ENCODE results near the gene SSBP2. TPM values are rescaled to one million over a fixed set of nuclear protein-coding genes. Genes with fewer than 3 reads are reported as not detected.

SSBP2 gene
- total RNA-seq, 1 donor from 2014 or later: 149 TPM

DNA sequence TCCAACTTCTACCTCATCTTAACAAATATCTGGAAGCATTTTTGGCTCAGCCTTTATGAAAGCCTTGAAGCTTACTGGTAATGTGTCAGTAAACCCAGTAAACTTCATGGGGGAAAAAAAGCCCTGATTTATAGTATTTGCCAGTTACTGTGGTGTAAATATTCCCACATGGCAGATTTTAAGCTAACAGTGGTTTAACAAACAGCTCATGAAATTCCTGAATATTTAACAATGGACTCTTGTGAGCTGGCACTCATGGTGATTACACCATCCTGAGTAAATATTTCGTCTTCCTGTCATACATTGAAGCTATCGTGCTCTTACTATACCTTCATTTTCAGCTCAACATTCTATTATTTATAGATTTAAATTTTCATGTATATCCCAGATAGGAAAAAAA is 300.0 kb downstream of the SSBP2 start:
- Mint-ChIP-seq H3K9me3 (ENCODE audit: unreplicated experiment) (no peaks in the 10 kb centered on the region), H3K27ac (ENCODE audit: unreplicated experiment) (no peak overlapping the region), H3K36me3 (ENCODE audit: low read depth, unreplicated experiment) (peaks cover 27% of the 10 kb centered on the region), H3K4me3 (ENCODE audit: unreplicated experiment) (no peak overlapping the region), H3K4me1 (ENCODE audit: unreplicated experiment) (peaks cover 2% of the 10 kb centered on the region), H3K27me3 (ENCODE audit: unreplicated experiment) (no peaks in the 10 kb centered on the region)
- no peak for DNase-seq (ENCODE audit: low spot score)
- TF ChIP-seq, protein P1, sequence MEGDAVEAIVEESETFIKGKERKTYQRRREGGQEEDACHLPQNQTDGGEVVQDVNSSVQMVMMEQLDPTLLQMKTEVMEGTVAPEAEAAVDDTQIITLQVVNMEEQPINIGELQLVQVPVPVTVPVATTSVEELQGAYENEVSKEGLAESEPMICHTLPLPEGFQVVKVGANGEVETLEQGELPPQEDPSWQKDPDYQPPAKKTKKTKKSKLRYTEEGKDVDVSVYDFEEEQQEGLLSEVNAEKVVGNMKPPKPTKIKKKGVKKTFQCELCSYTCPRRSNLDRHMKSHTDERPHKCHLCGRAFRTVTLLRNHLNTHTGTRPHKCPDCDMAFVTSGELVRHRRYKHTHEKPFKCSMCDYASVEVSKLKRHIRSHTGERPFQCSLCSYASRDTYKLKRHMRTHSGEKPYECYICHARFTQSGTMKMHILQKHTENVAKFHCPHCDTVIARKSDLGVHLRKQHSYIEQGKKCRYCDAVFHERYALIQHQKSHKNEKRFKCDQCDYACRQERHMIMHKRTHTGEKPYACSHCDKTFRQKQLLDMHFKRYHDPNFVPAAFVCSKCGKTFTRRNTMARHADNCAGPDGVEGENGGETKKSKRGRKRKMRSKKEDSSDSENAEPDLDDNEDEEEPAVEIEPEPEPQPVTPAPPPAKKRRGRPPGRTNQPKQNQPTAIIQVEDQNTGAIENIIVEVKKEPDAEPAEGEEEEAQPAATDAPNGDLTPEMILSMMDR (IDR thresholded peaks at IDR 0.05; ENCODE audit: unreplicated experiment): no peak

DNA sequence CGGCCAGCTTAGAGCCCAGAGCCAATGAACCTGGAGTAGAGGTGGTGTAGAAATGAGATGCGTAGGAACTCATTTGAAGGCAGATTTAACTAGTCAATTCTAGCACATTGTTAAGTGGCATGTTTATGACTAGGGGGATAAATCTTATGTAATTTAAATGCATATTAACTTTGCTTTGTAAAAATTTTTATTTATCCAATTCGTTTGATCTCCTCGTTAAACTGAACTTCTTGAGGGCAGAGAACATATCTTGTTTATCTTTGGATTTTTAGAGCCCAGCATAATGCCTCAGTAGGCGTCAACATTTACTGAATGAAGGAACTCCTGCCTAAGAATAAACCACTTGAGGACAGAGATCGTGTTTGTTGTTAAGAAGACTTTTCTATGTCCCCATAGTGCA is 315.9 kb downstream of the SSBP2 start:
- peaks cover 10% of the 10 kb centered on the region for H3K36me3 Mint-ChIP-seq (ENCODE audit: low read depth, unreplicated experiment)
- TF ChIP-seq, protein P1 (IDR thresholded peaks at IDR 0.05; ENCODE audit: unreplicated experiment): no peak
- no peaks in the 10 kb centered on the region for H3K9me3 Mint-ChIP-seq (ENCODE audit: unreplicated experiment)
- H3K4me1 Mint-ChIP-seq (ENCODE audit: unreplicated experiment): no peaks in the 10 kb centered on the region
- H3K4me3 Mint-ChIP-seq (ENCODE audit: unreplicated experiment): no peak overlapping the region
- no peak for DNase-seq (ENCODE audit: low spot score)
- no peak overlapping the region for H3K27ac Mint-ChIP-seq (ENCODE audit: unreplicated experiment)
- H3K27me3 Mint-ChIP-seq (ENCODE audit: unreplicated experiment): peaks cover 1% of the 10 kb centered on the region

DNA sequence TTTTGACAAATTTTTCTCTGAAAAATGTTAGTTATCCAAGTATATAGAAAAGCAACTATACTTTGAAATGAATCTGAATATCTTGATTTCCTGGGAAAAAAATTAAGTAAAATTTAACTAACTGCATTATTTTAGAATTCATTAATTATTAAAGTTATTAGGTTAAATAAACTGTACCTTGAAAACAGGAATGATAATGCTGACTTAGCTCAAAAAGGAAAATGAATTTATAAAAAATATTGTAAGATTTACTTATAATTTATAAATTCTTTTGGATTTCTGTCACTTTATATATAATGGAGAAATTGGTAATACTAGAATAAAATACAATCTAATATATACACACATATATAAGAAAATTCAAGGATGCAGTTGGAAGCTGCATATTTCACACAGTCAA is 320.9 kb downstream of the SSBP2 start:
- Mint-ChIP-seq H3K9me3 (ENCODE audit: unreplicated experiment) (no peaks in the 10 kb centered on the region), H3K4me1 (ENCODE audit: unreplicated experiment) (no peaks in the 10 kb centered on the region), H3K27me3 (ENCODE audit: unreplicated experiment) (peaks cover 1% of the 10 kb centered on the region), H3K36me3 (ENCODE audit: low read depth, unreplicated experiment) (peaks cover 10% of the 10 kb centered on the region), H3K27ac (ENCODE audit: unreplicated experiment) (no peak overlapping the region), H3K4me3 (ENCODE audit: unreplicated experiment) (no peak overlapping the region)
- no peak for DNase-seq (ENCODE audit: low spot score)
- TF ChIP-seq, protein P1 (IDR thresholded peaks at IDR 0.05; ENCODE audit: unreplicated experiment): no peak

DNA sequence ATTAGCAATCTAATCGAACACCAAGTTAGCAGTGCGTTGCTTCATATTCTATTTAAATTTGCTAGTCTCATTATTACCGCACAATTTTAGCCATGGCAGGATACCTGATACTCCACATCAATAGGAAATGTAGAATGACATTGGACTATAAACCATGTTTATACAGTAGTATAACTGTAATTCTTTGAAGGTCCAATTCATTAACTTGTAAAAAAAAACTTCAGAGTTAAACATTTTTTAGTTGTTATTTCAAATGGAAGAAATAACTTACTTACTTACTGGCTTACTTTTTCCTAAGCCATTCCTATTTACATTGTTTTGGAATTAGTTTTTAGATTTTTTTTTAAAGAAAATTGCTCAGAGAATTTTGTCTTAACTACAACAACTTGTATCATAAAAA is 321.5 kb downstream of the SSBP2 start:
- H3K27me3 Mint-ChIP-seq (ENCODE audit: unreplicated experiment): peaks cover 1% of the 10 kb centered on the region
- no peak overlapping the region for H3K4me3 Mint-ChIP-seq (ENCODE audit: unreplicated experiment)
- no peak overlapping the region for H3K27ac Mint-ChIP-seq (ENCODE audit: unreplicated experiment)
- DNase-seq (ENCODE audit: low spot score): no peak
- no peaks in the 10 kb centered on the region for H3K9me3 Mint-ChIP-seq (ENCODE audit: unreplicated experiment)
- TF ChIP-seq, protein P1 (IDR thresholded peaks at IDR 0.05; ENCODE audit: unreplicated experiment): no peak
- peaks cover 5% of the 10 kb centered on the region for H3K36me3 Mint-ChIP-seq (ENCODE audit: low read depth, unreplicated experiment)
- no peaks in the 10 kb centered on the region for H3K4me1 Mint-ChIP-seq (ENCODE audit: unreplicated experiment)

DNA sequence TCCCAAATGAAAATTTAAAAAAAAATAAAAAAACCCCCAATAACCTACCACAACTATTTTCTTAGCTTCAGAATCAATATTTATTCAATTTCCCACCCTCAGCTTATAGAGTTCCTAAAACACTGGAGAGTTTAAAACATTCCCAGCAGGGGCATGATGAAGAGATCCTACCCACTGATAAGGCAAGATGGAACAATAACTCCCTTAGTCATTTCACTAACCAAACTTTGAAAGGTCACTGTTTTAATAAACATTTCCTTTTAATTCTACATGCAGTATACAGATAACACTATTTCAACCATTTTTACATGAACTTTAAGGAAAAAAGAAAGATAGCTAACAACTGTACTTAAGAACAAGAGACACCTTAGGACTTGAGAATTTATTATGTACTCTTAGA is 322.0 kb downstream of the SSBP2 start:
- no peaks in the 10 kb centered on the region for H3K4me1 Mint-ChIP-seq (ENCODE audit: unreplicated experiment)
- no peaks in the 10 kb centered on the region for H3K9me3 Mint-ChIP-seq (ENCODE audit: unreplicated experiment)
- H3K27ac Mint-ChIP-seq (ENCODE audit: unreplicated experiment): no peak overlapping the region
- TF ChIP-seq, protein P1 (IDR thresholded peaks at IDR 0.05; ENCODE audit: unreplicated experiment): no peak
- H3K27me3 Mint-ChIP-seq (ENCODE audit: unreplicated experiment): peaks cover 1% of the 10 kb centered on the region
- no peak overlapping the region for H3K4me3 Mint-ChIP-seq (ENCODE audit: unreplicated experiment)
- DNase-seq (ENCODE audit: low spot score): no peak
- H3K36me3 Mint-ChIP-seq (ENCODE audit: low read depth, unreplicated experiment): peaks cover 5% of the 10 kb centered on the region

Data from endothelial cell (in vitro differentiated cells).